A549 (cell line): ENCODE results near the gene P3H2.

Source experiments
- JUN ChIP-seq, 2 experiments: fragments of >200 bp; sonication (Bioruptor Twin); formaldehyde crosslinking; IDR thresholded peaks; 2 replicates in 1 of 2; 3 replicates in 1 of 2; pipeline ENCODE4 v1.6.1; 2016 to 2017
- MYC ChIP-seq: IDR thresholded peaks from 2 replicates; pipeline ENCODE4 v1.6.1; 2012; ENCODE audit warnings: mild to moderate bottlenecking, inconsistent platforms, low read length, improper control_type of control experiment, borderline replicate concordance
- POLR2A ChIP-seq: IDR thresholded peaks from 2 replicates; pipeline ENCODE4 v1.6.1; 2012; ENCODE audit warnings: mild to moderate bottlenecking, low read length
- RNF2 ChIP-seq: fragments of 200-600 bp; sonication (generic); IDR thresholded peaks from 2 replicates; pipeline ENCODE4 v1.6.1; 2016; ENCODE audit warnings: low read depth, mild to moderate bottlenecking, antibody characterized with exemption, moderate library complexity, borderline replicate concordance
- TF ChIP-seq, protein P1 (sequence below): fragments of >200 bp; sonication (Bioruptor Twin); formaldehyde crosslinking; IDR thresholded peaks from 3 replicates; pipeline ENCODE4 v1.5.1; 2016

DNA sequence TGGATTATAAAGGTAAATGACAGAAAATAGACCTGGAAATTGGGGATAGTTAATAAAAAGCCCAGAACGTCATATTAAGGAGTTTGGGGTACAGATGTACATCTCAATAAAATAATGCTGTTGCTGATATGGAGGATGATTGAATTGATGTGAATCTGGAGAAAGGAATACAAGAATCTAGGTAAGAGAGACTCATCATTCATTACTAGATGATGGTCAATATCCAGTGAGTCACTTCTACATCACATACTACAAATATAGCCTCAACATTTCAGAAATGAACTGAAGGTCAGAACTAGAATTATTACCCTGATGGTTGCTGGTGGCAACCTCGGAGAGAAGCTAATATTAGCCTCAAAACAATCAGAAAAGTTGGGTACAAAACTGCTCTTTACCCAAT is 37.6 kb upstream of the P3H2 start:
- TF ChIP-seq, protein P1, sequence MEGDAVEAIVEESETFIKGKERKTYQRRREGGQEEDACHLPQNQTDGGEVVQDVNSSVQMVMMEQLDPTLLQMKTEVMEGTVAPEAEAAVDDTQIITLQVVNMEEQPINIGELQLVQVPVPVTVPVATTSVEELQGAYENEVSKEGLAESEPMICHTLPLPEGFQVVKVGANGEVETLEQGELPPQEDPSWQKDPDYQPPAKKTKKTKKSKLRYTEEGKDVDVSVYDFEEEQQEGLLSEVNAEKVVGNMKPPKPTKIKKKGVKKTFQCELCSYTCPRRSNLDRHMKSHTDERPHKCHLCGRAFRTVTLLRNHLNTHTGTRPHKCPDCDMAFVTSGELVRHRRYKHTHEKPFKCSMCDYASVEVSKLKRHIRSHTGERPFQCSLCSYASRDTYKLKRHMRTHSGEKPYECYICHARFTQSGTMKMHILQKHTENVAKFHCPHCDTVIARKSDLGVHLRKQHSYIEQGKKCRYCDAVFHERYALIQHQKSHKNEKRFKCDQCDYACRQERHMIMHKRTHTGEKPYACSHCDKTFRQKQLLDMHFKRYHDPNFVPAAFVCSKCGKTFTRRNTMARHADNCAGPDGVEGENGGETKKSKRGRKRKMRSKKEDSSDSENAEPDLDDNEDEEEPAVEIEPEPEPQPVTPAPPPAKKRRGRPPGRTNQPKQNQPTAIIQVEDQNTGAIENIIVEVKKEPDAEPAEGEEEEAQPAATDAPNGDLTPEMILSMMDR = no peak
- TF ChIP-seq MYC = no peak
- no peak for TF ChIP-seq RNF2
- TF ChIP-seq POLR2A = no peak
- no peak for TF ChIP-seq JUN (IDR thresholded peaks at IDR 0.05)
